Measurements from ENCODE around the gene LRCH1.

The LRCH1 gene

DNA sequence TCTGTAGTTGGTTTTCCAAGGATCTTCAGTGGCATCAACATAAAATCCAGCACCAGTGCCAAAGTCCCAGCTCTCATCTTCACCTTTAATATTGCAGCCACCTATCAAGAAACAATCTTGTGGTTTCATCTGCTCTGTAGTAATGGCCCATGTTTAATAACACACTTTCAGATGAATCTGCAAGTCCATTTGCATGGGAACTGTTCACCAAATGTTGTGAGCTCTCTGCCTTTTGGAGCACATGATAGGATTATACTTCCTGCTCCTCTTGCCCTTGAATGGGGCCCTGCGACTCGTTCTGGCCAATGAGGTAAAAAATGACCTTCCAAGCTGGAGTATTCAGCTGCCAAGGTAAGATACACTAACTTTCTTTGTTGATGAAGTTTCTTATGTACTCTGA lies 229.7 kb downstream of the LRCH1 start:
- in situ Hi-C loops (cut with HindIII; ENCODE audit: low sequenced_read_pairs) = no loop called here

DNA sequence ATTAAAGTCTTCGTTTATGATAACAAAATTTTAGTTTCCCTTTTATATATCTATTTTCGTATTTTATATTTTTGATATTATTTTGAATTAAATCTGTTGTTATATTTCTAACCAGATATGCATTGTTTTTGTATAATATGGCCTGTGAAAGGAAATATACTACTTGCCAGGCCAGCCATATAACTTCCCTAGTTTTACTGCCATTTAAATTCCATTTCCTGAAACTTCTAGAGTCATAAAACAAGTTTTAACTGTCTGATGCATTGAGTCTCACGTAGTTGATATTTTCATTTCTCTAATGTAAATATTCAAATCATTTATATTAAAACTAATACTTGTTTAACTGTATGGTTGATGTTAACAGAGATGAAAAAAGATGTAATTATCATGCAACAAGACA lies 230.5 kb downstream of the LRCH1 start:
- in situ Hi-C loops (cut with HindIII; ENCODE audit: low sequenced_read_pairs) = no loop called here

GRCh38 chr13:46795321-46795720 lies 242.4 kb downstream of the LRCH1 start:
- in situ Hi-C loops (cut with HindIII; ENCODE audit: low sequenced_read_pairs) = no loop called here

DNA sequence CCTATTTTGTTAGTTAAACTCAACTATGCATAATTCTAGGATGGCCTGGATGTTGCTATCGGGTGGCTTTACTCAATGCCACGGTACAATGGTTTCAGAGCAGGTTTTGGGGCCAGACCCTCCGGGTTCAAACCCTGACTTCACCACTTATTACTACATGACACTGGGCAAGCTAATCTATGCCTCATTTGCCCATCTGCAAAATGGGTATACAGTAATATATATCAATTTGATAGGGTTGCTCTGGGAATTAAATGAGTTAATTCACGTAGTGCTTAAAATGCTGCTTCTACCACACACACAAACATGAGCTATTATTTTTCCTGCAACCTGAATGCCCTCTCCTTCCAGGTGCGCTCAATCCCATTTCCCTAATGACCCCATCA lies 243.2 kb downstream of the LRCH1 start:
- in situ Hi-C loops (cut with HindIII; ENCODE audit: low sequenced_read_pairs) = no loop called here

GRCh38 chr13:46796515-46797474 lies 243.8 kb downstream of the LRCH1 start, which contains the start of gene ESD:
Gene ESD (minus strand): TSS chr13:46797161. CDS start chr13:46791413, 5,748 bp downstream.
- in situ Hi-C loops (cut with HindIII; ENCODE audit: low sequenced_read_pairs) = no loop called here

DNA sequence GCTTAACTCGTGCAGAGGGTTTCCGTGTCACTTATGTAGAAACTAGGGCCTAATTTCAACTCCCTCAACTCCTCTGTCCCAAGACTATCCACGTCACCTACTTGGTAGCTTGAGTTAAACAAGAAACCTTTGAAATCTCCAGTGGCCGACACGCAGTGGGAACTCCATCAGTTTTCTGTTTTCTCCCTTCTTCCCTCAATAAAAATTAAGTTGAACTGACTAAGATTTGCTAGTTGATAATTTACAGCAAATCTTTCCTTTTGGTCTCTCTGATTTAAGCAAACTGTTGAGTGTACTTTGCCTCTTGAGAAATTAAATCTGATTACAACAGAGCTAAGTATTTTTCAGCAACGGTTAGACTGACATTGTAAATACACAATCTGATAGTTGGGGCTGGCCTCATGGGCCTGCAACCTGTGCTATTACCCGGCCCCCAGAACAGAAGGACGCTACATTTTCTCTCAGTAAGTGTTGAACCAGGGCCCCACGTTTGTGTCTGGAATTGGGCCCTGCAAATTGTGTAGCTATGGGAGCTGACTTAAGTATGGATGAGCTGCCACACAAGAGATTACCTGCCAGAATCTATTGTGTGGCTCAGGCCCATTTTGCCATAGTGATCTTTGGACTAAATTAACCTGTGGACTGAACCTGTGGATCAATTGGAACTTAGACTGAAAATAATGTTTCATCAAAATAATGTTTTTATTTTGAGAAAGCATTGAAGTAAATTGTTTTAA lies 244.7 kb downstream of the LRCH1 start:
- in situ Hi-C loops (cut with HindIII; ENCODE audit: low sequenced_read_pairs) = no loop called here

DNA sequence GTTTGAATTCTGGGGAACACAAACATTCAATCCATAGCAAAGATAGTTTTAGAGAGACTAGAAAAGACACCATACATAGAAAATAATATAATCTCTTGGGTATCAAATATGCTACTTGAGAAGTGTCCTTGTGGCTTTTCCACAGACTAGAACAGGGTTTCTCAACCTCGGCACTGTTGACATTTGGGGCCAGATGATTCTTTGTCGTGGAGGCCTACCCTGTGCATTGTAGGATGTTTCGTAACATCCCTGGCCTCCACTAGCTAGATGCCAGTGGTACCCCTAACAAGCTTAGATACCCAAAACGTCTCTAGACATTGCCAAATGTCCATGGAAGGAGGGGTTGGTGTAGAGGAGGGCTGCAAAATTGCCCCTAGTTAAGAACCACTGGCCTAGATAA lies 246.2 kb downstream of the LRCH1 start:
- in situ Hi-C loops (cut with HindIII; ENCODE audit: low sequenced_read_pairs) = no loop called here

GRCh38 chr13:46801858-46802257 lies 248.9 kb downstream of the LRCH1 start:
- in situ Hi-C loops (cut with HindIII; ENCODE audit: low sequenced_read_pairs) = no loop called here

Data from endothelial cell of hepatic sinusoid (primary cell).